ENCODE measurements around the gene BANK1.

- TF ChIP-seq POLR2A (IDR thresholded peaks at IDR 0.05; ENCODE audit: low read length) (no peak), GATA1 (IDR thresholded peaks at IDR 0.05; ENCODE audit: low read depth, low read length) (no peak)
Measured at GRCh38 chr4:101989551-101989950, 199.0 kb downstream of the BANK1 start.
